SH-SY5Y (cell line): ENCODE data around the gene PLS1.

Experiments
- GATA2 ChIP-seq: IDR thresholded peaks from 2 replicates; pipeline ENCODE4 v1.6.1; 2011; ENCODE audit warnings: mild to moderate bottlenecking, low read depth, low read length
- GATA3 ChIP-seq: IDR thresholded peaks from 2 replicates; pipeline ENCODE4 v1.6.1; 2011; ENCODE audit warnings: low read depth, mild to moderate bottlenecking, low read length, moderate library complexity

The PLS1 gene, protein sequence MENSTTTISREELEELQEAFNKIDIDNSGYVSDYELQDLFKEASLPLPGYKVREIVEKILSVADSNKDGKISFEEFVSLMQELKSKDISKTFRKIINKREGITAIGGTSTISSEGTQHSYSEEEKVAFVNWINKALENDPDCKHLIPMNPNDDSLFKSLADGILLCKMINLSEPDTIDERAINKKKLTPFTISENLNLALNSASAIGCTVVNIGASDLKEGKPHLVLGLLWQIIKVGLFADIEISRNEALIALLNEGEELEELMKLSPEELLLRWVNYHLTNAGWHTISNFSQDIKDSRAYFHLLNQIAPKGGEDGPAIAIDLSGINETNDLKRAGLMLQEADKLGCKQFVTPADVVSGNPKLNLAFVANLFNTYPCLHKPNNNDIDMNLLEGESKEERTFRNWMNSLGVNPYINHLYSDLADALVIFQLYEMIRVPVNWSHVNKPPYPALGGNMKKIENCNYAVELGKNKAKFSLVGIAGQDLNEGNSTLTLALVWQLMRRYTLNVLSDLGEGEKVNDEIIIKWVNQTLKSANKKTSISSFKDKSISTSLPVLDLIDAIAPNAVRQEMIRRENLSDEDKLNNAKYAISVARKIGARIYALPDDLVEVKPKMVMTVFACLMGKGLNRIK

DNA sequence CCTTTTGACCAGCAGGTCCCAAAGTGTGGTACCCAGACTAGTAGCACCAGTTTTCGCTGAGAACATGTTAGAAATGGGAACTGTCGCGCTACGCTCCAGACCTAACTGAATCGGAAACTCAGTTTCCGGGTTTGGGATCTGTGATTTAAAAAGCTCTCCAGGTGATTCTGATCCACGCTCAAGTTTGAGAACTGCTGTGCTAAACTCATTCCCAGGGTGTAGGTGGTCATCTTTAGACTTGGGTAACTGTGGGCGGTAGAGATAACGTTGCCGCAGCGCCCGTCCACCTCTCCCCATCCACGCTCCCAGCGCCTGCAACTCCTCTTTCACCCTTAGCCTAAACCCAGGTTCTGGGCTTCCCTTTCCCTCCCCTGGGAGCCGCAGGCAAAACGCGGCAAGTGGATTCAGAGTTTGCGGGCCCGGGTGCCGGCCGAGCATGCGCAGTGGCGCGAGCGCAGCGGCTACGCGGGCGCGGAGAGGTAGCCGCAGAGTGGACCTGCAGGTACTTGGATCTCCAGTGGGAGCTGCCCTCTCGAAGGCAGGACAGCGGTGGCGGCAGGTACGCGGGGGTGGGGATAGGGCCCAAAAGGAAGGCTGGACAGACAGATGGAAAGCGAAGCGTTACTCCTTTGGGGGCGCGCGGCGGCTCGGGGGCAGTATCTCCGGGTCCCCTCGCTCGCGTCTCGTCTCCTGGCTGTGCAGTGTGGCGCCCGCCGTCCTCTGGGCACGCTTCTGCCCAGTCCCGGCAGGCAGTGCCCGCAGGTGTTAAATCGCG, at the start of gene PLS1:
PLS1 (plus strand) TSS at position 443 of the 775 bp plus-strand sequence. CDS start 67,845 bp downstream, outside the sequence.
- peak; percentile 30; the same call in 1 of the 2 replicates for TF ChIP-seq GATA2
- no peak for TF ChIP-seq GATA3

DNA sequence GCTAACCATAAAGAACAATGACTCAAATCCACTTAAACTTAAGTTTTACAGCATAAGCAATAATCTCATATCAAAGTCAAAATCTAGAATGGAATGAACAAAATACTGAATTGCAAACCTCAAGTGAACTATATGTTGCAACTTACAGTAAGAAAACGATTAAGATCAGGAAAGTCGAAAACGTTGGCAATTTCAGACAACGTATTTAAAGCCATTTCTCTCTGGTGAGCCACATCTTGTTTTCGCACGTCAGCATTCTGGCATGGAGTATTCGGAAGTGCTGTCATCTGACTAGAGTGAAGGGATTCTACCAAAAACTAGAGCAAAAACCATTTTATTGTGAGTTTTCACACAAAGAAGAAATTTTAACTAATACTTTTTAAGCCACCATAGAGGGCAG, 46.2 kb upstream of the PLS1 start:
- TF ChIP-seq GATA3: no peak
- TF ChIP-seq GATA2: no peak

DNA sequence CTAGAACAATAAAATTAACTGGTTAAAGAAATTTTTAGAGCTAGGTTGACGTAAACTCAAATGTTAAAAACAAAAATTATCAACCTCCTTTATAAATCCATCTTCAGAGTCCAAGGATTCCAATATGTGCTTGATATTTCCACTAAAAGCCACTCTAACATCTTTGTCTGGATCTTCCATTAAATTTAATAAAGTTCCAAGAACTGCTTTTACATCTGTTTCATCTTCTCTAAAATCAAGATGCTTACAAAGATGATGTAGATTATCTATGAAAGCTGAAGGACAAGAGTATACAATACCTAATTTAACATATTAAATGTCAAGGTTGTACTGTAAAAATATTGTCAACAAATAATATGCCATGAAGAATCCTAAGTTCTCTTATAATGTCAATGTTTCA, 42.5 kb upstream of the PLS1 start:
- TF ChIP-seq GATA3 (no peak), GATA2 (no peak)

DNA sequence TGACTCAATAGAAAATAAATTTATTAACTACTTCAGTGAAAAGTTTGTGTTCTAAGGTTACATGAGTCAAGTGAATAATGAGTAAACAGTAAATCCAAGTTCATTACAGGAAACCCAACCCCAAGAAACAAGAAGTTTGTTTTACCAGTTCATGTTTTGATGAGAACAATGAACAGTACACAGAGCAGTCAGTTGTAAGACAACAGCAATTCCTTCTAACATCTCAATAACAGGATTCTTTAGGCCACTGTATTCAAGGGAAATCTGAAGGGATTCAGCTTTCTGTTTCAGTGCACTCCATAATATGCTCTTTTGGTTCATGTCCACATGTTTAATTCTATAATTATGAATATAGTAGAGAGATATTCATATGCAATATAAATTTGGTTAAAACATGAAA, 36.1 kb upstream of the PLS1 start:
- no peak for TF ChIP-seq GATA3
- no peak for TF ChIP-seq GATA2

DNA sequence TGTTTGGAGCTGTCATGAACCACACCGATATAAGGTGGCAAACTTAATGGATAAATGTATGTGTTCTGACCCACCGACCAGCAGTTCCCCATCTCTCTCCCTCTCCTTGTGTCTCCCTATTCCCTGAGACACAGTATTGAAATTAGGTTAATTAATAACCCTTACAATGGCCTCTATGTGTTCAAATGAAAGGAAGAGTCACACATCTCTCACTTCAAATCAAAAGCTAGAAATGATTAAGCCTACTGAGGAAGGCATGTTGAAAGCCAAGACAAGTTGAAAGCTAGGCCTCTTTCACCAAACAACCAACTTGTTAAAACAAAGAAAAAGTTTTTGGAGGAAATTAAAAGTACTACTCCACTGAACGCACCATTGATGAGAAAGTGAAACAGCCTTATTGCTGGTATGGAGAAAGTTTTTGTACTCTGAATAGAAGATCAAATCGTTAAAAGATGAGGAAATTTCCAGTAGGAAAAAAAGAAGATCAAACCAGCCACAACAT, 32.6 kb upstream of the PLS1 start:
- no peak for TF ChIP-seq GATA2
- TF ChIP-seq GATA3: no peak

GRCh38 chr3:142566096-142566495, 30.1 kb upstream of the PLS1 start:
- no peak for TF ChIP-seq GATA3
- TF ChIP-seq GATA2: no peak

DNA sequence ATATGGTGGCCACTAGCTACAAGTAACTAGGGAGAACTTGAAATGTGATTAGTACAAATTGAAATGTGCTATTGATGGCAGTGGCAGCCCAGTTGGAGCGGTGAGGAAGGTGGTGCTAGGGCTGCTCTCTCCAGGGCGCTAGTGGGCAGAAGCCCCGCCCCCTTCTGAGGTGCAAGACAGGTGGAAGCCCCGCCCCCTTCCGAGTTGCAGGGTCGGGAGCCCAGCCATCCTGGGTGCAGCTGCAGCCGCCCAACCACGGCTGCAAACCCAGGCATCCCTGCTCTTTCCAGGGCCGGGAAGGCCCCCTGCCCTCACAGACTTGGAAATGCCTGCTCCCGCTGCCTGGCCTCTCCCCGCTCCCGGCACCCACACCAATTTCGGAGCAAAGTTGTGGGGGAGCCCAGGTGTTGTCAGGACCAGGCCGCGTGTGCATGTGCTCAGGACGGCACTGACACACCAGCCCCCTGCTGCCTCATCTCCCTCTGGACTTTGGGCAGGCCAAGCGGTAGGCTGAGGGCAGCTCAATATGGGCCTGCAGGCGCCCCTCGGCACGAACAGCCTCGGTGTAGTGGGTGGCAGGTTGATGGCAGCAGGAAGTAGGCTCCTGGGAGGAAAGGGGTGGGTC, 27.7 kb upstream of the PLS1 start:
- TF ChIP-seq GATA2: no peak
- no peak for TF ChIP-seq GATA3

- TF ChIP-seq GATA3 (no peak), GATA2 (no peak)
These were observed 21.5 kb upstream of the PLS1 start for GRCh38 chr3:142574665-142575064.

DNA sequence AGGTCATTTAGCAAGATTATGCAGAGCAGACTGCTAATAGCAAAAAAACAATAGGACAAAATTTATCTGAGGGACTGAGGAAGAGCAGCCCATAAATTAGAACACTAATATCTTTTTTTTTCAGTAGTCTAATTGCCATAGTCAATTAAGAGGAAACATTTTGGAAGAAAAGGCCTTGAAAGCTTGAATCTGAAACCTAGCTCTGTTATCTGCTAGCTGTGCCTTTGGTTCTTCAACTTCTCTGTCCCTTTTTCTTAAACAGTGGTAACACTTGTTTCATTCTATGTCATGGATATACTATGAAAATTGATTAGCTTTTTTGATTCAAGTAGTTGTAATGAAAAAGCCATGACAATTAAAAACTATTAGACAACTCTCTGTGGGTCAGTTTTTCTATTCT, 19.4 kb upstream of the PLS1 start:
- no peak for TF ChIP-seq GATA3
- TF ChIP-seq GATA2: no peak

GRCh38 chr3:142577696-142578328, 18.4 kb upstream of the PLS1 start:
- TF ChIP-seq GATA2: no peak

DNA sequence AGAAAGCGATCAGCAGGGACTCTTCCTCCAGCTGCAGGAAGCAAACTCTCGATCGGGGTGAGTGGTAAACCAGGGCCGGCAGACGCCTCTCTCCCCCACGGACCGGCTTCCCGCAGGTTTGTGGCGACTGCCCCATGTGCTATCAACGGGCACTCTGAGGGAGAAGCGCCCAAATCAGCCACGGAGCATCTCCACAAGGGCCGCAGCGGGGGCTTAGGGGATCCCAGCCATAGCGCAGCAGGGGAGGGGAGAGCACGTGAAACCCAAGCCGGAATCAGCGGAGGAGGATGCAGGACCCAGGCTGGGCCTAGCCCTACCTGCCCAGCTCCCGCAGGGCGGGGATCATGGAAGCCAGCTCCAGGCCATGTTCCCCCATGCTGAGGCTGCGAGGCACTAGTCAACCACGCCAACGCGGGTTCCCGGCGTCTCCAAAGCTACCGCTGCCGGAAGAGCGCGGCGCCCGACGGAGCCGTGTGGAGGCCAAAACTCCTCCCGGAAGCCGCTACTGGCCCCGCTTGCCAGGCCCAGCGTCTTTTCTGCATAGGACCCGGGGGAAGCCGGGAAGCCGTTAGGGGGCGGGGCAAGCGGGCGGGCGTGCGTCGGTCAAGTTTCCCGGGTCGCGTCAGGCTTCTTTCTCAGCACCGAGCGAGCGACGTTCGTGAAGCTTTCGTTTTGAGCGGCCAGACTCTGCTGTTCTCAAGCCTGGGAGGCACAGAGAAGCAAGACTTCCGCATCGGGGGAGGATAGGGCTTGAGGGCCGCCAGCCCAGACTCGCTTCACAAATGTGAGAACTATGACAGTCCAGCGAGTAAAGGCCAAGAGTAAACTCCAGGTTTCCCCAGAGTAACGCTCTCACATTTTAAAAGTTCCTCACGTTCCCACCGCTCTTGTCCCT, 17.6 kb upstream of the PLS1 start, which contains the start of gene ATR:
ATR (minus strand) TSS at position 405 of the 895 bp plus-strand sequence; CDS start at position 376, 29 bp downstream.
- no peak for TF ChIP-seq GATA3
- peak; percentile 37; the same call in 1 of the 2 replicates for TF ChIP-seq GATA2

DNA sequence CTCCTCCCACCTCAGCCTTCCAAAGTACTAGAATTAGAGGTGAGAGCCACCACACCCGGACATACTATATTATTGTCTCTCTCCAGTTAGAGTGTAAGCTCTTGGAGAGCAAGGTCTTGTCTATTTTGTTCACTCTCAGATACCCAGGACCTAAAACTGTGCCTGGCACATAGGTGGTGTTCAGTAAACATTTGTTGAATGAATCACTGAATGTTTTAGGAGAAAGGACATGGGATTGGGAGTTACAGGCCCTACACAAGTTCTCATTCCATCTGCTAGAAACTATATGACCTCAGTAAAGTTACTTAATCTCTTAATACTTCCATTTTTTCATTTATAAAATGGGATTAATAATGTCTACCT, 16.2 kb upstream of the PLS1 start:
- TF ChIP-seq GATA2 (no peak), GATA3 (no peak)
